HepG2 (cell line): ENCODE measurements around the gene IQCE. TPM values are rescaled to one million over a fixed set of nuclear protein-coding genes. Genes with fewer than 3 reads are reported as not detected.

ENCODE experiments used
- ELF4 ChIP-seq: sonication (generic); formaldehyde crosslinking; IDR thresholded peaks from 2 replicates; pipeline ENCODE4 v1.5.0; 2020; ENCODE audit warnings: missing genetic modification reagents, mild to moderate bottlenecking, moderate library complexity, borderline replicate concordance
- EP300 ChIP-seq, 3 experiments: sonication (generic) in 1 of 3; formaldehyde crosslinking in 1 of 3; IDR thresholded peaks; 2 replicates each; pipeline versions ENCODE4 v1.5.1 to v1.6.1; 2011 to 2020; ENCODE audit warnings: low read depth in 2 of 3, low read length in 2 of 3, borderline replicate concordance in 1 of 3, improper control_type of control experiment in 1 of 3, mild to moderate bottlenecking in 1 of 3, missing genetic modification reagents in 1 of 3, moderate library complexity in 1 of 3
- KLF13 ChIP-seq: sonication (generic); formaldehyde crosslinking; IDR thresholded peaks from 2 replicates; pipeline ENCODE4 v1.4.0; 2020; ENCODE audit warnings: mild to moderate bottlenecking, missing genetic modification reagents
- MED8 ChIP-seq: sonication (generic); formaldehyde crosslinking; IDR thresholded peaks from 2 replicates; pipeline ENCODE4 v1.8.1; 2023; ENCODE audit warnings: mild to moderate bottlenecking, missing genetic modification reagents; ENCODE audit not compliant: insufficient replicate concordance
- NFIC ChIP-seq: IDR thresholded peaks from 2 replicates; pipeline ENCODE4 v1.6.1; 2012; ENCODE audit warnings: mild to moderate bottlenecking, low read length, inconsistent platforms
- RFXAP ChIP-seq: sonication (generic); formaldehyde crosslinking; IDR thresholded peaks from 2 replicates; pipeline ENCODE4 v1.4.0; 2020; ENCODE audit warnings: missing genetic modification reagents, borderline replicate concordance
- RXRB ChIP-seq: IDR thresholded peaks from 2 replicates; pipeline ENCODE4 v1.6.1; 2016; ENCODE audit warnings: borderline replicate concordance, missing genetic modification reagents, missing compliant biosample characterization
- SETDB1 ChIP-seq: sonication (generic); formaldehyde crosslinking; IDR thresholded peaks from 2 replicates; pipeline ENCODE4 v1.5.1; 2020; ENCODE audit warnings: missing genetic modification reagents, mild to moderate bottlenecking, borderline replicate concordance
- TCF7 ChIP-seq: sonication (generic); IDR thresholded peaks from 2 replicates; pipeline ENCODE4 v1.6.1; 2016; ENCODE audit warnings: antibody characterized with exemption, low read depth
- TGIF2 ChIP-seq: IDR thresholded peaks from 2 replicates; pipeline ENCODE4 v1.6.1; 2016; ENCODE audit warnings: control low read depth, missing compliant biosample characterization
- TSC22D2 ChIP-seq: sonication (generic); formaldehyde crosslinking; IDR thresholded peaks from 2 replicates; pipeline ENCODE4 v1.5.1; 2020; ENCODE audit warnings: missing genetic modification reagents, mild to moderate bottlenecking, borderline replicate concordance
- U2AF1 ChIP-seq: fragments of 200-400 bp; formaldehyde crosslinking; optimal IDR thresholded peaks from 2 replicates; pipeline ENCODE3; 2017; ENCODE audit warnings: mild to moderate bottlenecking, low read depth, low read length
- XBP1 ChIP-seq: sonication (generic); formaldehyde crosslinking; IDR thresholded peaks from 2 replicates; pipeline ENCODE4 v1.5.0; 2020; ENCODE audit warnings: missing genetic modification reagents
- ZBTB8A ChIP-seq: sonication (generic); formaldehyde crosslinking; IDR thresholded peaks from 2 replicates; pipeline ENCODE4 v1.4.0; 2020; ENCODE audit warnings: mild to moderate bottlenecking, low read depth, missing genetic modification reagents, borderline replicate concordance
- ZNF44 ChIP-seq: sonication (generic); formaldehyde crosslinking; IDR thresholded peaks from 2 replicates; pipeline ENCODE4 v1.5.1; 2020; ENCODE audit warnings: mild to moderate bottlenecking, missing genetic modification reagents
- ZNF496 ChIP-seq: sonication (generic); formaldehyde crosslinking; IDR thresholded peaks from 2 replicates; pipeline ENCODE4 v1.8.1; 2023; ENCODE audit warnings: mild to moderate bottlenecking, moderate library complexity, missing genetic modification reagents; ENCODE audit not compliant: insufficient replicate concordance
- ZNF598 ChIP-seq: sonication (generic); formaldehyde crosslinking; IDR thresholded peaks from 2 replicates; pipeline ENCODE4 v1.5.1; 2020; ENCODE audit warnings: mild to moderate bottlenecking, missing genetic modification reagents, borderline replicate concordance
- ZNF781 ChIP-seq: sonication (generic); formaldehyde crosslinking; IDR thresholded peaks from 2 replicates; pipeline ENCODE4 v1.5.1; 2020; ENCODE audit warnings: borderline replicate concordance, mild to moderate bottlenecking, missing genetic modification reagents; ENCODE audit errors: not compliant biosample characterization
- polyA plus RNA-seq, 8 experiments: library from polyadenylated mRNA; depleted of rRNA in 3 of 8; stranded (reverse) in 7 of 8; unstranded in 1 of 8; fragments of >200 nt; fragmentation: Illumina TruSeq in 4 of 8; extraction: Trizol in 4 of 8; gene quantifications; 2 replicates each; pipeline versions ENCODE4 v1.2.1 to v1.2.3, GENCODE V29; 2011 to 2016; ENCODE audit warnings: low read depth in 4 of 8, missing spikeins in 1 of 8, mixed read lengths in 1 of 8; ENCODE audit not compliant: insufficient read depth in 1 of 8
- total RNA-seq, 5 experiments: library from RNA; depleted of rRNA; stranded (reverse); fragments of >200 nt; fragmentation: Illumina TruSeq; extraction: Trizol; gene quantifications; 2 replicates each; pipeline ENCODE4 v1.2.3, GENCODE V29; 2016; ENCODE audit warnings: low read depth in 1 of 5
- TF ChIP-seq, protein P1 (sequence below): sonication (generic); formaldehyde crosslinking; IDR thresholded peaks from 2 replicates; pipeline ENCODE4 v1.9.0; 2021; ENCODE audit warnings: missing genetic modification reagents, borderline replicate concordance
- TF ChIP-seq, protein P2 (sequence below): sonication (generic); formaldehyde crosslinking; conservative IDR thresholded peaks from 2 replicates; pipeline ENCODE4 v1.8.0; 2022; ENCODE audit warnings: mild to moderate bottlenecking, moderate library complexity, missing genetic modification reagents
- TF ChIP-seq, protein P3 (sequence below): sonication (generic); formaldehyde crosslinking; conservative IDR thresholded peaks from 2 replicates; pipeline ENCODE4 v1.8.0; 2022; ENCODE audit warnings: low read depth, missing genetic modification reagents

Gene IQCE
- total and polyA plus RNA-seq, 2 of the 13 experiments (the other 11 are each of a cell fraction or from before 2014, with no cell fraction given), result 1.5 to 2.5 TPM

DNA sequence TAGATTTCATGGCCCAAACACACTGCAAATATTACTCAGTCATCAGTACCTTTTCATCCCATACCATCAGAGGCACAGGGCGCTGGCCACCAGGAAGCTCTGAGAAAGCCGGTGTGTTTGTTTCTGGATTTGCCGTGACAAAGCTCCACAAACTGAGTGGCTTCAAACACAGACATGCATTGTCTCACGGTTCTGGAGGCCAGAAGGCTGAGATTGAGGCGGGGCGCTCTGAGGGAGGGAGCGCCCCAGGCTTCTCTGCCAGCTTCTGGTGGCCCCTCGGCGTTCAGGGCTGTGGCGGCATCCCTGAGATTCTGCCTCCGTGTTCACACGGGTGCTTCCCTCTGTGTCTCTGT is 69.3 kb downstream of the IQCE start (continued):
- TF ChIP-seq ZNF44 (CRISPR knock-in tag), result no peak
- TF ChIP-seq ZBTB8A (CRISPR knock-in tag), result no peak
- TF ChIP-seq, protein P1, sequence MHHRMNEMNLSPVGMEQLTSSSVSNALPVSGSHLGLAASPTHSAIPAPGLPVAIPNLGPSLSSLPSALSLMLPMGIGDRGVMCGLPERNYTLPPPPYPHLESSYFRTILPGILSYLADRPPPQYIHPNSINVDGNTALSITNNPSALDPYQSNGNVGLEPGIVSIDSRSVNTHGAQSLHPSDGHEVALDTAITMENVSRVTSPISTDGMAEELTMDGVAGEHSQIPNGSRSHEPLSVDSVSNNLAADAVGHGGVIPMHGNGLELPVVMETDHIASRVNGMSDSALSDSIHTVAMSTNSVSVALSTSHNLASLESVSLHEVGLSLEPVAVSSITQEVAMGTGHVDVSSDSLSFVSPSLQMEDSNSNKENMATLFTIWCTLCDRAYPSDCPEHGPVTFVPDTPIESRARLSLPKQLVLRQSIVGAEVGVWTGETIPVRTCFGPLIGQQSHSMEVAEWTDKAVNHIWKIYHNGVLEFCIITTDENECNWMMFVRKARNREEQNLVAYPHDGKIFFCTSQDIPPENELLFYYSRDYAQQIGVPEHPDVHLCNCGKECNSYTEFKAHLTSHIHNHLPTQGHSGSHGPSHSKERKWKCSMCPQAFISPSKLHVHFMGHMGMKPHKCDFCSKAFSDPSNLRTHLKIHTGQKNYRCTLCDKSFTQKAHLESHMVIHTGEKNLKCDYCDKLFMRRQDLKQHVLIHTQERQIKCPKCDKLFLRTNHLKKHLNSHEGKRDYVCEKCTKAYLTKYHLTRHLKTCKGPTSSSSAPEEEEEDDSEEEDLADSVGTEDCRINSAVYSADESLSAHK, result no peak
- no peak for TF ChIP-seq ZNF781
- TF ChIP-seq SETDB1 (CRISPR knock-in tag), result no peak
- no peak for TF ChIP-seq ZNF496 (CRISPR knock-in tag)
- TF ChIP-seq, protein P2, sequence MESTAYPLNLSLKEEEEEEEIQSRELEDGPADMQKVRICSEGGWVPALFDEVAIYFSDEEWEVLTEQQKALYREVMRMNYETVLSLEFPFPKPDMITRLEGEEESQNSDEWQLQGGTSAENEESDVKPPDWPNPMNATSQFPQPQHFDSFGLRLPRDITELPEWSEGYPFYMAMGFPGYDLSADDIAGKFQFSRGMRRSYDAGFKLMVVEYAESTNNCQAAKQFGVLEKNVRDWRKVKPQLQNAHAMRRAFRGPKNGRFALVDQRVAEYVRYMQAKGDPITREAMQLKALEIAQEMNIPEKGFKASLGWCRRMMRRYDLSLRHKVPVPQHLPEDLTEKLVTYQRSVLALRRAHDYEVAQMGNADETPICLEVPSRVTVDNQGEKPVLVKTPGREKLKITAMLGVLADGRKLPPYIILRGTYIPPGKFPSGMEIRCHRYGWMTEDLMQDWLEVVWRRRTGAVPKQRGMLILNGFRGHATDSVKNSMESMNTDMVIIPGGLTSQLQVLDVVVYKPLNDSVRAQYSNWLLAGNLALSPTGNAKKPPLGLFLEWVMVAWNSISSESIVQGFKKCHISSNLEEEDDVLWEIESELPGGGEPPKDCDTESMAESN (CRISPR knock-in tag), result no peak
- TF ChIP-seq NFIC, result no peak
- TF ChIP-seq RXRB (CRISPR knock-in tag), result peak; percentile 42; the same call in 1 of the 2 replicates
- no peak for TF ChIP-seq KLF13
- TF ChIP-seq TGIF2 (CRISPR knock-in tag), result no peak
- TF ChIP-seq RFXAP (CRISPR knock-in tag), result no peak
- TF ChIP-seq, protein P3, sequence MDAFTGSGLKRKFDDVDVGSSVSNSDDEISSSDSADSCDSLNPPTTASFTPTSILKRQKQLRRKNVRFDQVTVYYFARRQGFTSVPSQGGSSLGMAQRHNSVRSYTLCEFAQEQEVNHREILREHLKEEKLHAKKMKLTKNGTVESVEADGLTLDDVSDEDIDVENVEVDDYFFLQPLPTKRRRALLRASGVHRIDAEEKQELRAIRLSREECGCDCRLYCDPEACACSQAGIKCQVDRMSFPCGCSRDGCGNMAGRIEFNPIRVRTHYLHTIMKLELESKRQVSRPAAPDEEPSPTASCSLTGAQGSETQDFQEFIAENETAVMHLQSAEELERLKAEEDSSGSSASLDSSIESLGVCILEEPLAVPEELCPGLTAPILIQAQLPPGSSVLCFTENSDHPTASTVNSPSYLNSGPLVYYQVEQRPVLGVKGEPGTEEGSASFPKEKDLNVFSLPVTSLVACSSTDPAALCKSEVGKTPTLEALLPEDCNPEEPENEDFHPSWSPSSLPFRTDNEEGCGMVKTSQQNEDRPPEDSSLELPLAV (CRISPR knock-in tag), result no peak
- no peak for TF ChIP-seq XBP1 (CRISPR knock-in tag)
- TF ChIP-seq ELF4 (CRISPR knock-in tag), result no peak
- no peak for TF ChIP-seq ZNF598 (CRISPR knock-in tag)
- no peak for TF ChIP-seq TSC22D2 (CRISPR knock-in tag)
- no peak for TF ChIP-seq MED8 (CRISPR knock-in tag)
- peak; percentile 75 for TF ChIP-seq TCF7
- TF ChIP-seq U2AF1, result no peak
- peak in 1 of 2 experiments; percentile 58; a peak in 2 of 4 replicates for TF ChIP-seq EP300 (IDR thresholded peaks at IDR 0.05; ENCODE audit: low read depth in 2 of 2, low read length in 2 of 2)
- TF ChIP-seq EP300 (CRISPR knock-in tag; IDR thresholded peaks at IDR 0.05; ENCODE audit: borderline replicate concordance), result peak; percentile 26; the same call in 1 of the 2 replicates
